CD4-positive, alpha-beta T cell treated with Interleukin-21 for 1 hour (primary cell): ENCODE results near the gene NCL.
A peak's percentile ranks its signal among the peaks of the same experiment; 100 is the strongest.

ENCODE experiments used
- DNase-seq: peaks from one replicate; pipeline ENCODE4 v3.0.0-alpha.2; 2020

Gene NCL

GRCh38 chr2:231463698-231464575, at the start of gene NCL:
TSS of gene NCL (minus strand) at chr2:231464484. CDS start at chr2:231464353, 131 bp downstream.
- peak; percentile 89 for DNase-seq

DNA sequence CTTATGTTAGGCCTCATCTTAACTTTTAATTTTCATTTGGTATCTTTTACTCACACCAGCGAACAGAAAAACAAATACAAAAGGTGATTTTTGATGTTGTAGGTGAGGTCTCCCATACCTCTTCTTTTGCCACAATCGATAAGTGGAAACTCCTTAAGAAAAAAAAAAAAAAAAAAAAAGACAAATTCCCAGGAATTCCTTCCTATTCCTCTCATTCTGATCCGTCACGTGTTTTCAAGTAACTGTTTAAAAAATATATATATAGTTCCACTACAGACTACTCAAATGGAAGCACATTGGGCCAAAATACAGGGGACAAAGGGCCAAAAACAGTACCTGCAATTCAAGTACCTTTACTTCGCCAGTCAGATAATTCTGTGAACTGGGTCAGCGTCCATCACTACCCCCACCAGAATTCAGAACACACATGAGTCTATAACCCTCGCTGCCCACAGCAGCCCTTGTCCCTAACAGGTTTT, 49.5 kb upstream of the NCL start:
- DNase-seq, result no peak

GRCh38 chr2:231512222-231512621, 47.9 kb upstream of the NCL start:
- no peak for DNase-seq

DNA sequence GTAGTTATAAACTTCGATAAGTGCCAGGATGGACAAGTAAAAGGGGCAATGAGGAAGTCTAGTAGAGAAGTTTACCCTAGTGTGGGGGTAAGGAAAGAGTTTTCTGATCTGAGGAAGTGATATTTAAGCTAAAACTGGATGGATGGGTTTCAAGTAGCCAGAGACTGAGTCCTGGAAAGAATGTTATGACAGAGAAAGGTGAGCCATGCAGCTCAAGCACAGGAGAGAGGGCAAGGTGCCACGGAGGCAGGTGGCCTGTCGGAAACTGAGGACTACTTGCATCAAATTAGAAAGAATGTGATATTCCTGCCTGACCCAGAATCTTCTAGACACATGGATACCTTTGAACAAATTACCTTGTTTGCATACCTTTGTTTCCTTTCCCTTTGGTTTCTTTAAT, 39.5 kb upstream of the NCL start:
- no peak for DNase-seq

GRCh38 chr2:231502596-231502995, 38.3 kb upstream of the NCL start:
- no peak for DNase-seq

- no peak for DNase-seq
These were observed 33.4 kb upstream of the NCL start for GRCh38 chr2:231497651-231498050.

- no peak for DNase-seq
These were observed 30.4 kb upstream of the NCL start for GRCh38 chr2:231494669-231495068.

DNA sequence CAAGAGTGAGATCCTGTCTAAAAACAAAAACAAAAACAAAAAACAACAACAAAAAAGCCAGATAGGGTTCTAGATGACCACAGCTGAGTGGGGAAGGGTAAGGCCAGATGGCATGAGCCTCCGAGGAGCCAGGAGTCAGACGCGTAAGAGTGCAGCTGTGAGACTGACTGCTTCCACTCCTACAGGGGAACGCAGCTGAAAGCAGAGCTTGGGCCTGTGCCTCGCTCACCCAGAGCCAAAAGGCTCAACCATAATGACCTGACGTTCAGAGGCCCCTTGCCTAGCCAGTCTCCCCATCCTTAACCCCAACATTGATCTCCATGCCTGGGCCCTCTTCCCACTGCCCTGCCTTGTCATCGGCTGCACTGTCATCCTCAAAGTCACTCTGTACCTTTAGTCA, 26.5 kb upstream of the NCL start:
- no peak for DNase-seq

DNA sequence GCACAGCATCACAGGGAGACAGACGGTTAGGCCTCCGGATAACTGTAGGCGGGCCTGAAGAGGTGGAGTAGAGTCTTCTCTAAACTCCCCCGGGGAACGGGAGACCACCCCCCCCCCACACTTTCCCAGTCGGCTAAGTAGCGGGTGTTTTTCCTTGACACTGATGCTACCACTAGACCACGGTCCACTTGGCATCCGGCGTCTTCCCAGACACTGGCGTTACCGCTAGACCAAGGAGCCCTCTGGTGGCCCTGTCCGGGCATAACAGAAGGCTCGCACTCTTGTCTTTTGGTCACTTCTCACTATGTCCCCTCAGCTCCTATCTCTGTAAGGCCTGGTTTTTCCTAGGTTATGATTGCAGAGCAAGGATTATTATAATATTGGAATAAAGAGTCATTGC, 25.7 kb upstream of the NCL start:
- peak; percentile 31 for DNase-seq

- no peak for DNase-seq
These were observed 24.0 kb upstream of the NCL start for GRCh38 chr2:231488331-231488730.

DNA sequence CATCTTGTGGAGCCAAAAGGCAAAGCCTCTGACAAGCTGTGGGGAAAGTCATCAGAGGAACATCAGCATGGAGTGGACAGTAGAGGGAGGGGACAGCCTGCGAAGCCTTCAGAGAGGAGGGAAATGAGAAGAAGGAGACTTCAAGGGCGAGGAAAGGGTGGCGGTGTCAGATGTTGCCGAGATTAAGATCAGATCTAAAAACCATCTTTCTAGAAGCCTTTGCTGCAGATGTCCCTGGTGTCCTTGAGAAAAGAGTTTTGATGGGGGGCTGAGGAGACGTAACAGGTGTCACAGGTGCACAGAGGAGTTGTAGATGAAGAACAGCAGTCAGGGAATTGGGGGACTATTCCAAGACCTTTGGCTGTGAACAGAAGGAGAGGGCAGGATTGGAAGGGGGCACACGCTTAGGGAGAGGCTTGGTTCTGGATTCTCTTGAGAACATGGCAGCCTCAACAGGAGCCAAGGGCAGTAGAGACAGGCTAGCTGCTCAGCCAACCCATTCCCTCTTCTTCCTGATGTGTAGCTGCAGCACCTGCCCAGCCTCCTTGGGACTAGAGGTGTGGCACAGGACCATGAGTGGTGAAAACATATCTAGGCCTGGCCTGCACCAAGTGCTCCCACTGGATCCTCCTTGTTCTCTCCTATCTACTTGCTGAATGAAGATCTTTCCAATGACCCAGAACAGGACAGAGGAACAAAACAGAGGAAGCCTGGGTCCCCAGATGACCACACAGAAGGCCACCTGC, 22.7 kb upstream of the NCL start:
- no peak for DNase-seq

DNA sequence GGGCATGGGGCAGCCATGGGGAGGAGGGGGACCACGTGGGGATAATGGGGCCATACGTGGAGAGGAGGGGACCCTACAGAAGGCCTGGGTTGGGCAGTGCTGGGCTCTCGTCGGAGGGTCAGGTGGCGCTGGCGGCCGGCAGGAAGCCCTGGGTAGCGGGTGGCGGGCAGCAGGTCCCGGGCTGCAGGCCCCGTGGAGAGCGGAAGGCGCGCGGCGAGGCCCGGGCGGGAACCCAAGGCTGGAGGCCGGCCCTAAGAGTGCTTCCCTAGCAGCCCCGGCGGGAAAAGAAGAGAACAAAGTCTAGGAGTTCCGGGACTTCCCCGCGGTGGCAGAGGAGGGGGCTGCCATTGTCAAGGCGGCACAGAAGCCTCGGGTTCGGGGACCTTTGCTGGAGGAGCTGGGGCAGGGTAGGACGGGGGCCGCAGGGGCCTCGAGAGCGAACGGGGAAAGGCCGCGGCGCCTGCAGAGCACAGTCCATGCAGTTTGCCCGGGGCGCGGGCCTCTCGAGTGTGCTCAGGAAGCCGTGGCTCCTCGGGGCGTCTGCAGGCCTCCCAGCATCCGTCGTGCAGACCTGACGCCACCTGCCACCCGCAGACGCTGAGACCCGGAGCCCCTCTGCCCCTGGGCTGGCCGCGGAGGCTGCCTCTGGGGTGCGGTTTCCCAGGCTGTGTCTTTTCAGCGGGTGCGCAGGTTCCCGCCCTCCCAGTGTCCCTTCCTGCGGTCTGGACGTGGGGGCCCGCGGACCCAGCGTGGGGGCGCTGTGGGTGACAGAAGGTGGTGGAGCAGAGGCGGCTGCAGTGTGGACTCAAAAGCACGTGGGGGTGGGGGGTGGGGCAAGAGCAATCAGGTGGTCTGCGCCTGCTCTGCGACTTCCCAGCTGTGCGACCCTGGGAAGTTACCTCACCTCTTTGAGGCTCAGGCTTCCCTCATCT, 19.4 kb upstream of the NCL start:
- DNase-seq, result peak; percentile 35

DNA sequence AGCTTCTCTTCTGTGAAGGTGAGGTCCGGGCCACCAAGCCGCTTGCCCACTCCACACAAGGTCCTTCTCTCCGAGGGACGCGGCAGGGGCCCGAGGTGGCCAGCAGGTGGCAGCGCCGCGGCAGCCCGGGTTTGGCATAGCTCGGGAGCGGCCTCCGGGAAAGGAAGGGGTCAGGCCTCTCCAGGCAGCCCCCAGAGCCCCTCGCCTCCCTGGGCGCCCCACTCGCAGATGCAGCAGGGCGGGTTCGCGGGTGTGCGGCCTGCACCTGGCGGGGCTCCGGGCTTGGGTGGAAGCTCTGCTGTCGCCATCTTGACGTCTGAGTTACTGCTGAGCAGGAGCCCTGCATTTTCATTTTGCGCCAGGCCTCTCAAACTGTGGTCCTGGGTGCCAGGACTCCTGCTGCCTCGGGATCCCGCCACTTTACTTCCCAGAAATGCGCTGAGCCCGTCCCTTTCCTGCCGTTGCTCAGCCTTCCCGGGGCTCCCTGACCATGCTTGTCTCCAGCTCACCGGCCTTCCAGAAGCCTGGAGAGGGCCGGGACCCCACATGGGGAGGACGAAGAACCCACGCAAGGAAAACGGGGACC, 18.6 kb upstream of the NCL start:
- peak; percentile 74 for DNase-seq

DNA sequence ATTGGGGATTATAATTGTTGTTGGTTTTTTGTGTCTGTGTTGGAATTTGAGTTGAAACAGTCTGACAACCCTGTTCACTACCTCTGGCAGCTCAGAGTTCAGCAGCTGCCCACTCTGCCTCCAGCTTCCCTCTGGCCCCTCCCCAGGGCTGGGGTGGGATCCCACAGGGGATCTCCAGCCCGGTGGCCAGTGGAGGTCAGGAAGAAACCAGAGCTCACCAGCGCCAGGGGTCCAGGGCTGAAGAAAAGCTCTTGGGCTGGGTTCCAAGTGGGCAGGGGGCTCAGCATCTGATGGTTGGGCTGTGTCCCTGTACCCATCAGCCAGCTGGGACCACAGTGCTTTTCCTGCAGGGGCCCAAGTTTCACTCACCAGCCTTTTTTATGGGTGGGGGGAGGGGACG, 16.5 kb upstream of the NCL start:
- no peak for DNase-seq

GRCh38 chr2:231479455-231479854, 15.2 kb upstream of the NCL start:
- no peak for DNase-seq

DNA sequence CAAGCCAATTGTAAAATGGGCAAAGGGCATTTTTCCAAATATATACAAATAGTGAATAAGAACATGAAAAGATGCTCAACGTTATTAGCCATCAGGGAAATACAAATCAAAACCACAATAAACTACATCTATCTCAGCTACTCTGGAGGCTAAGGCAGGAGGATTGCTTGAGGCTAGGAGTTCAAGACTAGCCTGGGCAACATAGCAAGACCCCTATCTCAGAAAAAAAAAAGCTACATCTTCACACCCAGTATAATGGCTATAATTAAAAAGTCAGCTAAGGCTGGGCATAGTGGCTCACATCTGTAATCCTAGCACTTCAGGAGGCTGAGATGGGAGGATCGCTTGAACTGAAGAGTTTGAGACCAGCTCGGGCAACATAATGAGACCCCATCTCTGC, 12.6 kb upstream of the NCL start:
- DNase-seq, result no peak

GRCh38 chr2:231475965-231476364, 11.7 kb upstream of the NCL start:
- no peak for DNase-seq

GRCh38 chr2:231472816-231473215, 8.5 kb upstream of the NCL start:
- no peak for DNase-seq

DNA sequence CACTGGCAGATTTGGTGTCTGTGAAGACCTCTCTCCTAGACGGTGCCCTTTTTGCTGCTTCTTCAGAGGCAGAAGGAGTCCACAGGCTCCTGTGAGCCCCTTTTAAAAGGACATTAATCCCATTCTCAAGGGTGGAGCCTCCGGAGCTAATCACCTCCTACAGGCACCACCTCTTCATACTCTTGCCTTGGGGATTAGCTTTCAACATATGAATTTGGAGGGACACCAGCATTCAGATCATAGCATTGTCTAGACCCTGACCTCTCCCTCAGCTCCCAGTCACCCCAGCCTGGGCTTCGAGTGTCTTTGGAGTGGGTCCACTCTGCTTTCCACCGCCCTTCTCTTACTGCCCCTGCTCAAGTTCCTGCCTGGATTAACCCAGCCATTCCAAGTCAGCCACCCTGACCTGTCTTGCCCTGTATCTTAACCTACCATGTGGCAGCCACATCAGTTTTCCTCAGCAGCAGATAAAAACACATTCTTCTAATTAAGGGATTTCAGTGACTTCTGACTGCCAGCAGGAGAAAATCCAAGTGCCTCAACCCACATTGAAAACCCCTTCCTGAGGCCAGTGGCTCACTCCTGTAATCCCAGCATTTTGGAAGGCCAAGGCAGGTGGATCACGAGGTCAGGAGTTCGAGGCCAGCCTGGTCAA, 6.1 kb upstream of the NCL start:
- no peak for DNase-seq

- DNase-seq, result no peak
These were observed 5.3 kb upstream of the NCL start for GRCh38 chr2:231469583-231469950.

DNA sequence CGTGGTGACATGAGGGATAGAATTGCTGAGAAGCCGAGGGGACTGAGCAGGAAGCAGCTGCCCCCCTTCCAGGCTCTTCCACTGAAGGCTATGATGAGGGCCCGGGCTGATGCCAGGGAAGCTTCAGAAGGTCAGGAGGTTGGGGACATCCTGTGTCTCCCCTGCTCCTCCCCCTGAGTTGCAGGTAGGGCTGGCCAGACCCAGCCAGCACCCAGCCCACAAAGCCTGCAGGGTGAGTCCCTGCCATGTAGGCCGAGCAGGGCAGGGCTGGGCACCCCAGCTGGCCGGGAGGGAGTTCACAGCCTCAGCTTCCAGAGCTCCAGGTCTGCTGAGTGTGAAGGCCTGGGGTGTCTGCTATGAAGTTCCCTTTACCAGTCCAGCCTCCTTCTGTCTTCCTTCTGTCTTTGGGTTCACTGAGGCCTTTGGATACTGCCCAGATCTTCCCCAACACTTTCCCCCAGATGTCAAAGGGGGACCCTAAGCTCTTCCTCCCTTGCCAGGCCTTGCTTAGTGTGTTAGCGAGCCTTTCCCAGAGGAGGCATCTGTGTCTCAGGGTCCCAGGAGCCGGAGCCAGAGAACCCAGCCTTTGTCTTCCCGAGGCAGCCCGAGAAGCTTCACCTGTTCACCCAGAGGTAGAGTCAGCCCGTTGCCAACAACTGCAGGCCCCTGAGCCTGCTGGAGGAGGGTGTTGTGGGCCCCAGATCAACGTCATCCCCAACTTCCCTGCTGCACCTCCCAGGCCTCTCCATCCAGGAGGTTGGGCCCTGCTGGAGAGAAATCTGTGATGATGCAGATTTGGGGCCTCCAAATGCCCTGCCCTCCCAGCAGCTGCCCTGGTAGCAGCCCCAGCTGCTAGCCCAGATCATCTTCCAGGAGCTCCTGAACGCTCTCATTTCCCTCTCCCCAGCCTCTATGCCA, 3.6 kb upstream of the NCL start:
- DNase-seq, result no peak
